CD4-positive, CD25-positive, alpha-beta regulatory T cell (primary cell): ENCODE data around the gene PGAM1. TPM values are rescaled to one million over a fixed set of nuclear protein-coding genes. Genes with fewer than 3 reads are reported as not detected.

Experiments used
- ATAC-seq, 2 donors: fragments of 150-1000 bp; cut with Tn5 transposase; one replicate each; pipeline ENCODE4 v1.10.0; 2021; ENCODE audit warnings: low read depth in 2 of 2, moderate number of reproducible peaks in 2 of 2, moderate library complexity in 1 of 2
- DNase-seq, 3 donors: peaks; one replicate each; pipeline versions ENCODE4 v3.0.0 to v3.0.0-alpha.2; 2012 to 2022; ENCODE audit warnings: mixed read lengths in 1 of 3
- H3K27ac ChIP-seq: one replicate; pipeline ENCODE4 v1.7.0; 2013; ENCODE audit warnings: mild to moderate bottlenecking, low read length; ENCODE audit not compliant: insufficient read depth, poor library complexity, severe bottlenecking
- H3K27me3 ChIP-seq: one replicate; pipeline ENCODE4 v1.7.0; 2013; ENCODE audit warnings: low read length; ENCODE audit not compliant: control insufficient read depth, insufficient read depth
- H3K36me3 ChIP-seq: one replicate; pipeline ENCODE4 v1.7.0; 2013; ENCODE audit warnings: mild to moderate bottlenecking, low read length, moderate library complexity; ENCODE audit not compliant: control insufficient read depth, insufficient read depth
- H3K4me1 ChIP-seq: 2 replicates; pipeline ENCODE4 v1.7.0; 2013; ENCODE audit warnings: mild to moderate bottlenecking, low read length; ENCODE audit not compliant: insufficient read depth, control insufficient read depth, poor library complexity, severe bottlenecking
- H3K4me3 ChIP-seq: one replicate; pipeline ENCODE4 v1.7.0; 2013; ENCODE audit warnings: low read depth, mild to moderate bottlenecking, low read length, moderate library complexity
- H3K9me3 ChIP-seq, 2 experiments: 1 replicate in 1 of 2; 2 replicates in 1 of 2; pipeline ENCODE4 v1.7.0; 2013; ENCODE audit warnings: low read length in 2 of 2, mild to moderate bottlenecking in 1 of 2, moderate library complexity in 1 of 2; ENCODE audit not compliant: control insufficient read depth in 2 of 2
- H3K27ac Mint-ChIP-seq, 3 donors: one replicate each; pipeline ENCODE4 v1.8.0; 2020 to 2022; ENCODE audit warnings: mild to moderate bottlenecking in 3 of 3, mixed read lengths in 3 of 3, moderate library complexity in 2 of 3
- H3K27me3 Mint-ChIP-seq: one replicate; pipeline ENCODE4 v1.8.0; 2022; ENCODE audit warnings: mild to moderate bottlenecking, mixed read lengths
- H3K36me3 Mint-ChIP-seq: one replicate; pipeline ENCODE4 v1.8.0; 2020; ENCODE audit warnings: mixed read lengths
- H3K4me1 Mint-ChIP-seq, 4 donors: one replicate each; pipeline ENCODE4 v1.8.0; 2020 to 2022; ENCODE audit warnings: mixed read lengths in 4 of 4, mild to moderate bottlenecking in 1 of 4
- H3K4me3 Mint-ChIP-seq, 4 donors: one replicate each; pipeline ENCODE4 v1.8.0; 2020 to 2022; ENCODE audit warnings: mild to moderate bottlenecking in 4 of 4, mixed read lengths in 4 of 4, moderate library complexity in 3 of 4
- H3K9me3 Mint-ChIP-seq, 7 donors: one replicate each; pipeline ENCODE4 v1.8.0; 2020 to 2022; ENCODE audit warnings: mixed read lengths in 7 of 7, mild to moderate bottlenecking in 3 of 7, moderate library complexity in 2 of 7
- polyA plus RNA-seq, 4 donors: library from polyadenylated mRNA; unstranded; fragments of 300-500 nt; fragmentation: Illumina TruSeq; gene quantifications; one replicate each; pipeline ENCODE4 v1.2.3, GENCODE V29; 2021
- total RNA-seq: library from RNA; stranded (reverse); gene quantifications from one replicate; pipeline ENCODE4 v1.2.3, GENCODE V29; 2022

The PGAM1 gene
- total and polyA plus RNA-seq, 5 donors from 2014 or later, result 98.8 to 375 (median 271) TPM

DNA sequence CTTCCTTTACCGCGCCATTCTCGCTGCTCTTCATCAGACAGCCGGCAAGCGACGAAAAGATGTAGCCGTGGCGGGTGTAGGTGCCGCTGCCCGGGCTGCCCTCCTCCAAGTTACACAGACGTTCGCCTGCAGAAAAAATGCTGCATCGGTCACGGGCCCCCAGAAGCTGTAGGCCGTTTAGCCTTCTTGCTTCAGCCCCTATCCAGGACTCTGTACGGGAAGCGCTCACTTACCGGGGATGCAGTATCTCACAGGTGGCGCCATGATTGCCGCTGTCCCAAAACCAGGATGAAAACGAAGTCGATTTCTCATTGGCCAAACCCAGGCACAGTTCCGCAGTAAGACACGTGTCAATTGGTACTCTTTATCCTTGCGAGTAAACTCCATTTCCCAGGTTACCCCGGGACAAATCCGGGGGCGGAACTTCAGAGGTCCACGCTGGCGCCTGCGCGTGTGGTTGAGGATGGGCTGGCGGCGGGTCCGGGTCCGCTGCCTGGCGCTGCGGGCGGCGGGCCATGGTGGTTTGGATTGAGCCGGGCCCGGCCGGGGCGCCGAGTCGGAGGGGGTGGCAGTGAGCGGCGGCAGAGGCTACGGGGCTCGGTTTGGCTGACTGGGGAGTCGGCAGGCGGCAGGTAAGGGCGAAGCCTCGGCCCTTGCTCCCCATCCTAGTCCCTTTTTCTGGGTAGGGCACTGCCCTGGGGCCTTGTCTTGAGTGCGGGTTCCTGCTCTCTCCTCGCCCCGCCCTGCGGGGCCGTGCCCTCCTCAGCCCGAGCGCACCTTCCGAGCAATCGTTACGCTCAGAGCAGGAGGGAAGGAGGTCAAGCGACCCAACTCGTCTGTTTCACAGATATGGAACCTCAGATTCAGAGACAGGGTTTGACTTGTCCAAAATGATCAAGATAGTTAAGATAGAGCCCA lies 20.0 kb downstream of the PGAM1 start, which contains the start of the genes EXOSC1 and ZDHHC16:
Gene EXOSC1, minus strand, starts transcription at position 285 of the 918 bp plus-strand sequence. Its CDS starts 21 bp downstream, at position 264.
Gene ZDHHC16, plus strand, starts transcription at position 454 of the 918 bp plus-strand sequence. CDS start 5,501 bp downstream, outside the sequence.
- Mint-ChIP-seq H3K4me1 (peaks cover 13 to 59% (median 34%) of the 10 kb centered on the region in 4 donors), H3K27me3 (no peaks in the 10 kb centered on the region)

GRCh38 chr10:97450828-97451227 lies 24.8 kb downstream of the PGAM1 start:
- no peak for ATAC-seq
- Histone ChIP-seq H3K4me1 (peaks cover 15% of the 10 kb centered on the region), H3K27me3 (no peaks in the 10 kb centered on the region), H3K4me3 (no peak overlapping the region), H3K36me3 (peaks cover 26% of the 10 kb centered on the region), H3K27ac (no peak overlapping the region), H3K9me3 (no peaks in the 10 kb centered on the region)
- Mint-ChIP-seq H3K27ac (peak overlapping the region in 2 of 3 donors; percentile 60 to 78), H3K27me3 (no peaks in the 10 kb centered on the region), H3K9me3 (no peaks in the 10 kb centered on the region), H3K4me3 (no peak overlapping the region), H3K36me3 (peaks cover 4% of the 10 kb centered on the region), H3K4me1 (peaks cover 13 to 56% (median 26%) of the 10 kb centered on the region in 4 donors)
- DNase-seq, result no peak

More for the DNA sequence above, 20.0 kb downstream of the PGAM1 start, which contains the start of the genes EXOSC1 and ZDHHC16:
- H3K9me3 Mint-ChIP-seq, result no peaks in the 10 kb centered on the region
- H3K27ac ChIP-seq, result peak within 1 kb of the TSS; percentile 73
- peak; percentile 97 to 98 for ATAC-seq
- peak; percentile 89 to 96 (median 90) for DNase-seq
- no peaks in the 10 kb centered on the region for H3K27me3 ChIP-seq
- peaks cover 12% of the 10 kb centered on the region for H3K36me3 ChIP-seq
- peak within 1 kb of the TSS; percentile 91 to 100 (median 98) for H3K4me3 Mint-ChIP-seq
- H3K4me1 ChIP-seq, result peaks cover 29% of the 10 kb centered on the region
- H3K27ac Mint-ChIP-seq, result peak within 1 kb of the TSS; percentile 95 to 98 (median 96)
- peak within 1 kb of the TSS; percentile 95 for H3K4me3 ChIP-seq
- no peaks in the 10 kb centered on the region for H3K9me3 ChIP-seq
- peaks cover 8% of the 10 kb centered on the region for H3K36me3 Mint-ChIP-seq

GRCh38 chr10:97451605-97452004 lies 25.6 kb downstream of the PGAM1 start:
- Histone ChIP-seq H3K27ac (no peak overlapping the region), H3K4me1 (peaks cover 8% of the 10 kb centered on the region), H3K27me3 (no peaks in the 10 kb centered on the region), H3K9me3 (no peaks in the 10 kb centered on the region), H3K36me3 (peaks cover 33% of the 10 kb centered on the region), H3K4me3 (no peak overlapping the region)
- Mint-ChIP-seq H3K27me3 (no peaks in the 10 kb centered on the region), H3K4me1 (peaks cover 13 to 49% (median 23%) of the 10 kb centered on the region in 4 donors), H3K36me3 (peaks cover 4% of the 10 kb centered on the region), H3K27ac (peak overlapping the region in 1 of 3 donors; percentile 42), H3K9me3 (no peaks in the 10 kb centered on the region), H3K4me3 (peak overlapping the region in 1 of 4 donors; percentile 35)
- ATAC-seq, result no peak
- no peak for DNase-seq

GRCh38 chr10:97452352-97452751 lies 26.4 kb downstream of the PGAM1 start:
- Histone ChIP-seq H3K27me3 (no peaks in the 10 kb centered on the region), H3K9me3 (no peaks in the 10 kb centered on the region), H3K27ac (no peak overlapping the region), H3K4me3 (no peak overlapping the region), H3K4me1 (peaks cover under 1% of the 10 kb centered on the region), H3K36me3 (peaks cover 40% of the 10 kb centered on the region)
- Mint-ChIP-seq H3K4me1 (peaks cover 13 to 41% (median 23%) of the 10 kb centered on the region in 4 donors), H3K4me3 (peak overlapping the region in 2 of 4 donors; percentile 16 to 35), H3K27me3 (no peaks in the 10 kb centered on the region), H3K9me3 (no peaks in the 10 kb centered on the region), H3K36me3 (peaks cover 4% of the 10 kb centered on the region), H3K27ac (no peak overlapping the region)
- DNase-seq (no peak), ATAC-seq (no peak)

- Mint-ChIP-seq H3K27ac (peak overlapping the region; percentile 78 to 82 (median 79)), H3K27me3 (no peaks in the 10 kb centered on the region), H3K4me3 (no peak overlapping the region), H3K36me3 (peaks cover 19% of the 10 kb centered on the region), H3K9me3 (no peaks in the 10 kb centered on the region), H3K4me1 (peaks cover 4 to 26% (median 16%) of the 10 kb centered on the region in 4 donors)
- Histone ChIP-seq H3K27me3 (no peaks in the 10 kb centered on the region), H3K36me3 (peaks cover 59% of the 10 kb centered on the region), H3K4me3 (no peak overlapping the region), H3K4me1 (no peaks in the 10 kb centered on the region), H3K9me3 (no peaks in the 10 kb centered on the region), H3K27ac (no peak overlapping the region)
- peak in 1 of 3 donors; percentile 30 for DNase-seq
- ATAC-seq, result peak; percentile 75 to 76
These were observed 28.5 kb downstream of the PGAM1 start for GRCh38 chr10:97454330-97455036.

DNA sequence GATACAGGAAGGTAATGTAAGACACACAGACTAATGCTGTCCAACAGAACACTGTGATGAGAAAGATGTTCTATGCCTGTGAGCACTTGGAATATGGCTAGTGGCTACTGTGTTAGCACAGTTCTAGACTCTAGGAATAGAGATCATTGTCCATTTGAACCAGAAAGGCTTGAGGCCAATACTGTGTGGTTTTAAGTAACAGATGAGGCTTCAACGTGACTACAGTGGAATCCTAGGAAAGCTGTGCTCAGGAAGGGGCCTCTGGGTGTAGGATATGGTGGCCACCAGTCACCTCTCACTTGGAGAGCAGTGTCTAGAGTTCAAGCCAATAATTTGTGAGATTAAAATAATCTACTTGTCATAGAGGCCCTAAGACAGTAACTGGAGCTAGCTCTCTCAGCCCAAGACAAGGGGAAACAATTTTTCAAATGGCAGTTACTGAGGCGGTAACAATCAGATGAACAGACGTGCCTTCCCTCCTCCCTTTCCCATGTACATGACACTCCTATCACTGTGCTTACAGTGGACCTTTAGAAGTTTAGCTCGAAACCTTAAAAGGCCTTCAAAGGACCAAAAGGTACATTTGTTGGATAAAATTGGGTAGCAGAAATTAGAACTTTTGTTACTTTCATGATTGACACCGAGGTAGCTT lies 30.2 kb downstream of the PGAM1 start:
- Histone ChIP-seq H3K9me3 (no peaks in the 10 kb centered on the region), H3K36me3 (peaks cover 76% of the 10 kb centered on the region), H3K4me3 (no peak overlapping the region), H3K4me1 (no peaks in the 10 kb centered on the region), H3K27ac (no peak overlapping the region), H3K27me3 (no peaks in the 10 kb centered on the region)
- Mint-ChIP-seq H3K4me3 (no peak overlapping the region), H3K9me3 (no peaks in the 10 kb centered on the region), H3K27ac (peak overlapping the region in 1 of 3 donors; percentile 32), H3K4me1 (peaks cover 4 to 18% (median 13%) of the 10 kb centered on the region in 4 donors), H3K36me3 (peaks cover 25% of the 10 kb centered on the region), H3K27me3 (no peaks in the 10 kb centered on the region)
- DNase-seq, result no peak
- no peak for ATAC-seq

DNA sequence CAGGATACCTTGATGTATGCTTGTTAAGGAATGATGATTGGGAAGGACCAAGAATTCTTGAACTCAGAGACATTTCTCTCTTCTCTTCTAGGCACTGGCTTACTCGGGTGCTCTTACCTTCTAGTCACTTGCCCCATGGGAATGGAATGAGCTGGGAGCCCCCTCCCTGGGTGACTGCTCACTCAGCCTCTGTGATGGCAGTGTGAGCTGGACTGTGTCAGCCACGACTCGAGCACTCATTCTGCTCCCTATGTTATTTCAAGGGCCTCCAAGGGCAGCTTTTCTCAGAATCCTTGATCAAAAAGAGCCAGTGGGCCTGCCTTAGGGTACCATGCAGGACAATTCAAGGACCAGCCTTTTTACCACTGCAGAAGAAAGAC lies 30.7 kb downstream of the PGAM1 start:
- Histone ChIP-seq H3K4me1 (no peaks in the 10 kb centered on the region), H3K4me3 (no peak overlapping the region), H3K27ac (no peak overlapping the region), H3K27me3 (no peaks in the 10 kb centered on the region), H3K36me3 (peaks cover 79% of the 10 kb centered on the region), H3K9me3 (no peaks in the 10 kb centered on the region)
- no peak overlapping the region for H3K27ac Mint-ChIP-seq
- DNase-seq (no peak), ATAC-seq (no peak)
- H3K36me3 Mint-ChIP-seq, result peaks cover 28% of the 10 kb centered on the region
- no peaks in the 10 kb centered on the region for H3K27me3 Mint-ChIP-seq
- no peaks in the 10 kb centered on the region for H3K9me3 Mint-ChIP-seq
- no peak overlapping the region for H3K4me3 Mint-ChIP-seq
- H3K4me1 Mint-ChIP-seq, result peaks cover 4 to 18% (median 13%) of the 10 kb centered on the region in 4 donors
